Mesothelial cell of epicardium (in vitro differentiated cells): ENCODE measurements around the gene NCK1. TPM values are rescaled to one million over a fixed set of nuclear protein-coding genes. Genes with fewer than 3 reads are reported as not detected.
A peak's percentile ranks its signal among the peaks of the same experiment; 100 is the strongest.

ENCODE experiments used
- DNase-seq, 2 experiments: peaks; one replicate each; pipeline ENCODE4 v3.0.0; 2021; ENCODE audit warnings: low spot score in 2 of 2; ENCODE audit not compliant: unreplicated experiment in 2 of 2
- H3K27ac Mint-ChIP-seq: 2 replicates; pipeline ENCODE4 v1.8.0; 2021; ENCODE audit warnings: mixed read lengths
- H3K27me3 Mint-ChIP-seq: 2 replicates; pipeline ENCODE4 v1.8.0; 2021; ENCODE audit warnings: low read depth, mixed read lengths
- H3K36me3 Mint-ChIP-seq: 2 replicates; pipeline ENCODE4 v1.8.0; 2021; ENCODE audit warnings: mixed read lengths
- H3K4me1 Mint-ChIP-seq: 2 replicates; pipeline ENCODE4 v1.8.0; 2021; ENCODE audit warnings: mixed read lengths
- H3K4me3 Mint-ChIP-seq: 2 replicates; pipeline ENCODE4 v1.8.0; 2021; ENCODE audit warnings: mild to moderate bottlenecking, moderate library complexity, mixed read lengths
- H3K9me3 Mint-ChIP-seq: 2 replicates; pipeline ENCODE4 v1.8.0; 2021; ENCODE audit warnings: mixed read lengths
- total RNA-seq: library from RNA; stranded (reverse); gene quantifications from 3 replicates; pipeline ENCODE4 v1.2.1, GENCODE V29; 2021
- TF ChIP-seq, protein P1 (sequence below): fragments of 200-600 bp; sonication (generic); IDR thresholded peaks from one replicate; pipeline ENCODE4 v1.5.0; 2021; ENCODE audit warnings: antibody characterized with exemption; ENCODE audit not compliant: unreplicated experiment

The NCK1 gene
- total RNA-seq, result 27.9 to 33.4 TPM (median 31.0 TPM) in 3 replicates

DNA sequence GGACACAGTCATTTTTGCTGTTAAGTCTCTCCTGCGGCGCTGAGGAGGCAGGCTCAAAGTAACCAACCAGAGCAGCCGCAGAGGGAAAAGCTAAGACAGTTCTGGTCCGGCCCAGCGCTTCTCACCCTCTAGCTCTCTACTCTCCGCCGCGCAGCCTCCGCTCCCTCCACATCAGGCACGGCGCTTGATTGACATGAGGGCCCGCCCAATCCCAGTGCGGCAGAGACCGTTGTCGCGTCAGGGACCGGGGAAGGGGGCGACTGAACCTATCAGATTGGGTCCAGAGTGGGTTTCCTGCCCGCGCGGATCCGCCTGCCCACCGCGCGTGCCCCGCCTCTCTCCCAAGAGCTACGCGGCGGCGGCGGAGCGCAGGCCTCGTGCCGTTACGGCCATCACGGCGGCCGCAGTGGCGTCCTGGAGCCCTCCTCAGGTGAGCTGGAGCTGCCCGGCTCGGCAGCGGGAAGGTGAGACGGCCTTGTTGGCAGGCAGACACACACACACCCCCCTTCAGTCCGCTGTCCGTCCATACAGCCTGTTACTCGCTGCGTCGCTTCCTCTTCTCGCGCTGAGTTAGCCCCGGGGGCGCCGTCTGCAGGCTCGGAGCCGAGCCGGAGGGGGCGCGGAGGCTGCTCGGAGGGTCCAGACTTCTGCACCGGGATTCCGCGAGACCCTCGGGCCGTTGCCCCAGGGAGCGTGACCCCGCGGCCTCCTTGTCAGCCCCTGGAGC, at the start of gene NCK1:
NCK1 (plus strand) TSS at position 319 of the 727 bp plus-strand sequence. CDS start 65,794 bp downstream, outside the sequence.
- Mint-ChIP-seq H3K9me3 (peaks cover 3% of the 10 kb centered on the region), H3K4me3 (peak within 1 kb of the TSS; percentile 89), H3K27ac (peak within 1 kb of the TSS; percentile 96), H3K36me3 (peaks cover 10% of the 10 kb centered on the region), H3K27me3 (no peaks in the 10 kb centered on the region), H3K4me1 (peaks cover 38% of the 10 kb centered on the region)
- TF ChIP-seq, protein P1, sequence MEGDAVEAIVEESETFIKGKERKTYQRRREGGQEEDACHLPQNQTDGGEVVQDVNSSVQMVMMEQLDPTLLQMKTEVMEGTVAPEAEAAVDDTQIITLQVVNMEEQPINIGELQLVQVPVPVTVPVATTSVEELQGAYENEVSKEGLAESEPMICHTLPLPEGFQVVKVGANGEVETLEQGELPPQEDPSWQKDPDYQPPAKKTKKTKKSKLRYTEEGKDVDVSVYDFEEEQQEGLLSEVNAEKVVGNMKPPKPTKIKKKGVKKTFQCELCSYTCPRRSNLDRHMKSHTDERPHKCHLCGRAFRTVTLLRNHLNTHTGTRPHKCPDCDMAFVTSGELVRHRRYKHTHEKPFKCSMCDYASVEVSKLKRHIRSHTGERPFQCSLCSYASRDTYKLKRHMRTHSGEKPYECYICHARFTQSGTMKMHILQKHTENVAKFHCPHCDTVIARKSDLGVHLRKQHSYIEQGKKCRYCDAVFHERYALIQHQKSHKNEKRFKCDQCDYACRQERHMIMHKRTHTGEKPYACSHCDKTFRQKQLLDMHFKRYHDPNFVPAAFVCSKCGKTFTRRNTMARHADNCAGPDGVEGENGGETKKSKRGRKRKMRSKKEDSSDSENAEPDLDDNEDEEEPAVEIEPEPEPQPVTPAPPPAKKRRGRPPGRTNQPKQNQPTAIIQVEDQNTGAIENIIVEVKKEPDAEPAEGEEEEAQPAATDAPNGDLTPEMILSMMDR, result no peak
- DNase-seq, result peak; percentile 95 to 98

DNA sequence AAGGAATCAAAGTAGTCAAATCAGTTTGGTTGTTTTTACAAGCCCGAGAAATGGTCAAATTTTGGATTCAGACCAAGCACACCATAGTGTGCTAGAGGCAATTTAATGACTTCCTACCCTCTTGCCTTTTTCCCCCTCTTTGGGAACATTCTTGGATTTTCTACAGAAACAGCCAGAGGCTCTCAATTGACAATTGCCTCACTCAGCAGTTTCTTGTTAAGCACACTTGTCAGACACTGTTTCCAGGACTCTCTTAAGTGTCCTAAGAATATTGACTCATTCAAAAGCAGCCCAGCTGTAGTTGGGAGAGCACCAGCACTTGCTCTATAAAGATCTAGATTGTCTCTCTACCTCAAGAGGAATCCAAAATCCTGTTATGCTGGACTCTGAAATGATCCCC, 44.6 kb upstream of the NCK1 start:
- H3K4me3 Mint-ChIP-seq, result peak overlapping the region; percentile 83
- peaks cover under 1% of the 10 kb centered on the region for H3K9me3 Mint-ChIP-seq
- H3K4me1 Mint-ChIP-seq, result peaks cover 9% of the 10 kb centered on the region
- TF ChIP-seq, protein P1, result no peak
- H3K36me3 Mint-ChIP-seq, result no peaks in the 10 kb centered on the region
- H3K27me3 Mint-ChIP-seq, result peaks cover 39% of the 10 kb centered on the region
- no peak overlapping the region for H3K27ac Mint-ChIP-seq
- no peak for DNase-seq

DNA sequence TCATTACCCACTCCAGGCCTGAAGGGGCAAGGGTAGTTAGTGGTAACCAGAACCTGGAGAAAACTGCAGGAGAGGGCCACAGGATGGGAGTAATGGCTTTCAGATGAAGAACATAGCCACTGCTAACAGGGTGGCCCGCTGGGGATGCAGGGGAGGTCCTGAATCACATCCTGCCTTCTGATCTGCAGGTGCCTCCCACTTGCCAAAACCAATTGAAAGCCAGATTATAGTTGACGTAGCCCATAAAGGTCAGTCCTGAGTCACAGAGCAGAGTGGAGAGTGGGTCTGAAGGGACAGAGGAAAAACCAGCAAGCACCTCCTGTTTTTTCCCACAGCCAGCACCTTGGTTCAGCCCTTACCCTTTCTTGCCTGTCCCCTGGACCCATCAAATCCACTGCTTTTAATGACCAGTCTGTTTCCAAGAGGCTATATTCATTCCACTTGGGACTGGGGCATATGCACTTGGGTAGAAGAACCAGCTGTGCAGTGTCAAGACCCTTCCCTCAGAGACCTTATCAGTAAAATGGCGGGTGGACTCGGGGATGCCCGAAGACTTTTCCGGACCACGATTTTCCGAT, 43.7 kb upstream of the NCK1 start:
- TF ChIP-seq, protein P1, result no peak
- peaks cover 9% of the 10 kb centered on the region for H3K4me1 Mint-ChIP-seq
- no peak for DNase-seq
- H3K27ac Mint-ChIP-seq, result no peak overlapping the region
- no peaks in the 10 kb centered on the region for H3K36me3 Mint-ChIP-seq
- H3K4me3 Mint-ChIP-seq, result peak overlapping the region; percentile 83
- peaks cover 9% of the 10 kb centered on the region for H3K9me3 Mint-ChIP-seq
- H3K27me3 Mint-ChIP-seq, result peaks cover 39% of the 10 kb centered on the region

DNA sequence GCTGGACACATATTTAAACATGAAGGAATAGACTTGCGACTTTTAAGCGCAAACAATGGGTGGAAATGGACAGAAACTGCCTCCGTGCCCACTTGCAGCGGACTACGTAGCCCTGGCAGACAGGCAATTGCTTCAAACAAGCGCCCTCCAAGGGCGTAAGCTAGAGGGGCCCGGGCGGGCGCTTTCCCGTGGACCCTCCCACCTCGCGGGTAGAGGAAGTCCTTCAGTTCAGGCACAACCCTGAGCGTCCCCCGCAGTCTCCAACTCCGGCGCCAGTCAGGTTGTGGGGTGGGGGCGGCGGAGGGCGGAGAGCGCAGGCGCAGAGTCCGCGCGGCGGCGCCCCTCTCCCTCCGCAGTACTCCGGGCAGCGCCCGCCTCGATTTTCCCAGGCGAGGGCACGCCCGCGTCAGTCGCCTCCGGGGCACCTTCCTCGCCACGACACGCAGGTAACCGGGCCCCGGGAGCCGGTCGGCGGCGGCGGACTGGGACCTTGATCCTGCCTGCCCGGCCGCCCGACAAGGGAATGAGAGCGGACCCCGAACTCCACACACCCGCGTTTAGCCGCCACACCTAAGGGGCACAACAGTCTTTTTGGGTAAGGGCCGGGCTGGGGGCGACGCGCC, 43.1 kb upstream of the NCK1 start, which contains the start of gene SLC35G2:
SLC35G2 (plus strand) TSS at position 358 of the 623 bp plus-strand sequence. CDS start 35,335 bp downstream, outside the sequence.
- H3K27ac Mint-ChIP-seq, result no peak within 1 kb of the TSS
- no peaks in the 10 kb centered on the region for H3K36me3 Mint-ChIP-seq
- H3K9me3 Mint-ChIP-seq, result peaks cover 10% of the 10 kb centered on the region
- H3K4me1 Mint-ChIP-seq, result peaks cover 9% of the 10 kb centered on the region
- DNase-seq, result peak; percentile 39 to 73
- TF ChIP-seq, protein P1, result no peak
- peak within 1 kb of the TSS; percentile 83 for H3K4me3 Mint-ChIP-seq
- H3K27me3 Mint-ChIP-seq, result peaks cover 39% of the 10 kb centered on the region

DNA sequence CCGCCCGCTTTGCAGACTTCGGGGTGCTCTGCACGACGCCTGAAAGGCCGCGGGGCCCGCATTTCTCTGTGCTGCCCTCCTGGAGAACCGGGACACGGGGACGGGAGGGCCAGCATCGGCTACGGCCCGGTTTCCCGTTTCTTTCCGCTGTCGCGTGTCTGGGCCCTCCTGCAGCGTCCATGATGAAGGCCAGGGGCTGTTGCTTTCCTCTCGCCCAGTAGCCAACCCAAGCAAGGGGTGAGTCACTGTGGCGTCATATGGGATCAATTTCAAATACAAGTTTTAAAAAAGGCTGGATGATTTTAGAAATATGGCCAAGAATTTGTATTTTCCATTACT, 42.6 kb upstream of the NCK1 start:
- Mint-ChIP-seq H3K27ac (no peak overlapping the region), H3K9me3 (peaks cover 15% of the 10 kb centered on the region), H3K27me3 (peaks cover 39% of the 10 kb centered on the region), H3K4me1 (peaks cover 9% of the 10 kb centered on the region), H3K36me3 (peaks cover 2% of the 10 kb centered on the region), H3K4me3 (peak overlapping the region; percentile 83)
- TF ChIP-seq, protein P1, result no peak
- peak; percentile 20 to 39 for DNase-seq
